ENCODE results near the gene MANEAL. TPM values are rescaled to one million over a fixed set of nuclear protein-coding genes. Genes with fewer than 3 reads are reported as not detected.

Gene MANEAL, protein sequence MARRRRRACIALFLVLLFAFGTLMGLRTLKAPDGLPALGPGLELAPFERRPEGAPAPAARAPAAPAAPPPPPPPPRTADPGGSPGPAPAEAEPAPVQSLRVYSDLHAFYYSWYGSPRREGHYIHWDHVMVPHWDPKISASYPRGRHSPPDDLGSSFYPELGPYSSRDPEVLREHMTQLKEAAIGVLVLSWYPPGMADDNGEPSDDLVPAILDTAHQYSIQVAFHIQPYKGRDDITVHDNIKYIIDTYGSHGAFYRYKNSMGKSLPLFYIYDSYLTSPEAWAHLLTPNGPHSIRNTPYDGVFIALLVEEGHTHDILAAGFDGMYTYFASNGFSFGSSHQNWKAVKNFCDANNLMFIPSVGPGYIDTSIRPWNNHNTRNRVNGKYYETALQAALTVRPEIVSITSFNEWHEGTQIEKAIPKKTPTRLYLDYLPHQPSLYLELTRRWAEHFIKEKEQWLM
- total RNA-seq: 0.32 and 1.6 TPM in 2 replicates

DNA sequence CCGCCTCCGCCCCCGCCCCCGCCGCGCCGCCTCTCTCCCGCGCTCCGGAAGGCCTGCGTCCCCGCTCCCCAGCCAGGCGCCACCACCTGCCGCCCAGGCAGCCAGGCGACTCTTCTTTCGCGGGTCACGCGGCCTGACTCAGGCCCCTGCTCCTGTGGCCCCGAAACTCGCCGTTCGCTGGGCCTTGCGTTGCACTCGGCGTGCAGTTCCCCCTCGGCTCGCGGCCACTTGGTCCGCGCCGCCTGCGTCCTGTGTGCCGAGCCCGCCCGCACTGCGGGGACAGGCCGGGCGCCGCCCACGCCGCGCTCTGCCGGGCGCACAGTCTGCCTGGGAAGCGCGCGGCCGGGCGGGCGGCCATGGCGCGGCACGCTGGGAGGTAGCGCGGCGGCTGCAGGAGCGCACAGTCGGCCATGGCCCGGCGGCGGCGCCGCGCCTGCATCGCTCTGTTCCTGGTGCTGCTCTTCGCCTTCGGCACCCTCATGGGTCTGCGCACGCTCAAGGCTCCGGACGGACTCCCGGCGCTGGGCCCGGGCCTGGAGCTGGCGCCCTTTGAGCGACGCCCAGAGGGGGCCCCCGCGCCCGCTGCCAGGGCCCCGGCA is at the start of gene MANEAL:
MANEAL (plus strand) TSS at position 75 of the 599 bp plus-strand sequence; CDS start at position 411, 336 bp downstream.

DNA sequence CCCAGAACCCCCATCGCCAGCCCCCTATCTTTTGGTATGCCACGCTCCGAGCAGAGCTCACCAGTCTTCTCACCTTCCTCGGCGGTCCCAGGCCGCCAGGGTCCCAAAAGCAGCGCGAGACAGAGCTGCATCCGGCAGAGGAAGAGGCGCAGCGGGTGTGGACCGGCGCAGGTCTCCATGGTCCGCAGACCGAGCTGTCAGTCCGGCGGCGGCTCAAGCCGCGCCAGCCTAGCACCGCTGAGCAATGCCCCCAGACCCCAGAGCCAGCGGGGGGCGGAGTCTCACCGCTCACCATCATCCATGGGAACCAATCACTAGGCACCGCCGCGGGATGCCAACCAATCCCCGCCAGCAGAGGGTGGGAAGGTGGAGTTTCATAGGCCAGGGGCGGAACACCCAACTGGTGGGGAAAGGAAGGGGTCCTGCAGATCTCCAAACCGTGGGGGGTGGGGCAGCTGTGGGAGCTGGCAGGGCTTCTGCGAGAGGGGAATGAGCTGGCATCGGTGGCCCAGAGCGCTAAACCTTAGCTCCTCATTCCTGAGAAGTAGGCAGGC is 28.7 kb upstream of the MANEAL start, which contains the start of gene EPHA10:
EPHA10 (minus strand) TSS at position 233 of the 554 bp plus-strand sequence; CDS start at position 179, 54 bp downstream.

DNA sequence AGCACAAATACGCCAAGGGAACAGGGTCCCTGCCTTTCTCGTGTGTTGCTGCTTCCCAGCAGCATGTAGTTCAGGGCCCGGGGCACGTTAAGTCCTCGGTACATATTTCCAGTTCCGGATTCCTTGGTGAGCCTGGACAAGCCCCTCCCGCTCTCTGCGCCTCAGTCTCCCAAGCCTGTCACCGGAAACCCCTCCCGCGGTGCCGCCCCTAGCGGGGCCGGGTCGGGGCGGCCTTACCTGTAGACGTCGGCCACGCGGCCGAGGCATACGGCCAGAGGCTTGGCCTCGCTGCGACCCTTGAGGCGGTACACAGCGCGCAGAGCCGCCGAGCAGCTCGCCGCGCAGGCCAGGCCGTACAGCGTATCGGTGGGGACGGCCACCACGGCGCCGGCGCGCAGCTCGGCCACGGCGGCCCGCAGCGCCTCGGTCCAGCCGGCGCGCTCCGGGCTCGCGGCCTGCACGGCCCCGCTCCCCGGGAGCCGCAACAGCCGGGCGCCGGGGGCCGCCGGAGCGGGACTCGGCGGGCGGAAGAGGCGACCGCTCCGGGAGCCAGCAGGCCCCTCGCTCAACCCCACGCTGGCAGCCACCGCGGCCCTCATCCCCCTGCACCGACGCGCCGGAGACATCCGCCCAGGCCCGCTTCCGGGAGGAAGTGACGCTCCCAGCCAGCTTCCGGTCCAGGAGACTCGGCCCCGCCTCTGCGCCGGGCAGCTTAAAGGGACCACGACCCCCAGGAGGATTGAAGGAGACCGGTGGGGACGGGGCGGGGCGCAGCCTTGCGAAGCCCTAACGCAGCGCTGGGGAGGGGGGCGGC is 14.1 kb downstream of the MANEAL start, which contains the start of the genes C1orf122 and YRDC:
C1orf122 (plus strand) TSS at position 236 of the 814 bp plus-strand sequence. CDS start 615 bp downstream, outside the sequence.
YRDC (minus strand) TSS at position 654 of the 814 bp plus-strand sequence; CDS start at position 626, 28 bp downstream.

Other genes starting within 250 kb of the MANEAL start
- gene SNIP1, start 239.6 kb upstream of the MANEAL start, total RNA-seq: 10.2 and 17.7 TPM in 2 replicates
- 0.65 and 1.2 TPM in 2 replicates for gene DNALI1, start 236.9 kb upstream of the MANEAL start, total RNA-seq
- gene GNL2, start 197.9 kb upstream of the MANEAL start, total RNA-seq: 42.1 and 79.9 TPM in 2 replicates
- gene RSPO1, start 159.0 kb upstream of the MANEAL start, total RNA-seq: not detected in 2 replicates
- 6.7 and 10.4 TPM in 2 replicates for gene CDCA8, start 101.3 kb upstream of the MANEAL start, total RNA-seq
- under 0.01 TPM in 1 of 2 replicates, not detected in the other for gene EPHA10, start 28.7 kb upstream of the MANEAL start, total RNA-seq
- 7.4 and 8.8 TPM in 2 replicates for gene C1orf122, start 13.9 kb downstream of the MANEAL start, total RNA-seq
- 12.5 and 18.0 TPM in 2 replicates for gene YRDC, start 14.4 kb downstream of the MANEAL start, total RNA-seq
- gene MTF1, start 65.7 kb downstream of the MANEAL start, total RNA-seq: 1.9 and 4.8 TPM in 2 replicates
- 14.1 and 29.4 TPM in 2 replicates for gene INPP5B, start 153.2 kb downstream of the MANEAL start, total RNA-seq
- 82.6 and 115 TPM in 2 replicates for gene SF3A3, start 196.2 kb downstream of the MANEAL start, total RNA-seq
- 11.7 and 21.2 TPM in 2 replicates for gene FHL3, start 211.7 kb downstream of the MANEAL start, total RNA-seq
- gene UTP11, start 218.9 kb downstream of the MANEAL start, total RNA-seq: 25.0 and 29.5 TPM in 2 replicates